HuH-7.5 (cell line): ENCODE data around the gene GPC2.
"Not testable (repeated sequence)": the region's sequence is repeated elsewhere in the genome, so short reads cannot be mapped to it uniquely, and the experiment has no call there.

Experiments used
- DNase-seq: peaks from one replicate; pipeline ENCODE4 v3.0.0; 2011; ENCODE audit warnings: low spot score

Gene GPC2, protein sequence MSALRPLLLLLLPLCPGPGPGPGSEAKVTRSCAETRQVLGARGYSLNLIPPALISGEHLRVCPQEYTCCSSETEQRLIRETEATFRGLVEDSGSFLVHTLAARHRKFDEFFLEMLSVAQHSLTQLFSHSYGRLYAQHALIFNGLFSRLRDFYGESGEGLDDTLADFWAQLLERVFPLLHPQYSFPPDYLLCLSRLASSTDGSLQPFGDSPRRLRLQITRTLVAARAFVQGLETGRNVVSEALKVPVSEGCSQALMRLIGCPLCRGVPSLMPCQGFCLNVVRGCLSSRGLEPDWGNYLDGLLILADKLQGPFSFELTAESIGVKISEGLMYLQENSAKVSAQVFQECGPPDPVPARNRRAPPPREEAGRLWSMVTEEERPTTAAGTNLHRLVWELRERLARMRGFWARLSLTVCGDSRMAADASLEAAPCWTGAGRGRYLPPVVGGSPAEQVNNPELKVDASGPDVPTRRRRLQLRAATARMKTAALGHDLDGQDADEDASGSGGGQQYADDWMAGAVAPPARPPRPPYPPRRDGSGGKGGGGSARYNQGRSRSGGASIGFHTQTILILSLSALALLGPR

GRCh38 chr7:100177045-100178001 lies at the start of gene GPC2, which contains the start of gene STAG3:
Gene GPC2, minus strand, starts transcription at chr7:100177381. Its CDS starts 182 bp downstream, at chr7:100177199.
Gene STAG3, plus strand, starts transcription at chr7:100177918. Its CDS starts 2,639 bp downstream, at chr7:100180557.
- peak; percentile 96 for DNase-seq

DNA sequence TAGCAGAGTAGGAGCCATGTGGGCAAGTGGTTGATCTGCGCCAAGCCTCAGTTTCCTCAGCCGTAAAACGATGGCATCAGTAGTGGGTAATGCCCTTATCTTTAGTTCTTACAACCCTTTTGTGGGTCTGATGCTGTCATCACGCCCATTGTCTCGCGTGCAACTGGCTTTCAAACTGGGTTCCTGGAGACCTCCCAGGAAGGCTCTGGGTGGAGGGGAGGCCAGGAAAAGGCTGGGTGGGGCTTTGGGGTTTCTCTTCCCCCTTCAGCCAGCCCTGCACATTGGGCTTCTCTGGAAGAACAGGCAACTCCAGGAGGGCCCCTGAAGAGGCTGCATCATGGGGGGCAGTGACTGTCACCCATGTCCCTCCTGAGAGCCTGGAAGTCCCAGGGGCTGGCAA lies 47.7 kb upstream of the GPC2 start:
- not testable (repeated sequence) for DNase-seq

- not testable (repeated sequence) for DNase-seq
These were observed 46.3 kb upstream of the GPC2 start for GRCh38 chr7:100223376-100223927.

- no peak for DNase-seq
These were observed 45.4 kb upstream of the GPC2 start for GRCh38 chr7:100222445-100223132.

DNA sequence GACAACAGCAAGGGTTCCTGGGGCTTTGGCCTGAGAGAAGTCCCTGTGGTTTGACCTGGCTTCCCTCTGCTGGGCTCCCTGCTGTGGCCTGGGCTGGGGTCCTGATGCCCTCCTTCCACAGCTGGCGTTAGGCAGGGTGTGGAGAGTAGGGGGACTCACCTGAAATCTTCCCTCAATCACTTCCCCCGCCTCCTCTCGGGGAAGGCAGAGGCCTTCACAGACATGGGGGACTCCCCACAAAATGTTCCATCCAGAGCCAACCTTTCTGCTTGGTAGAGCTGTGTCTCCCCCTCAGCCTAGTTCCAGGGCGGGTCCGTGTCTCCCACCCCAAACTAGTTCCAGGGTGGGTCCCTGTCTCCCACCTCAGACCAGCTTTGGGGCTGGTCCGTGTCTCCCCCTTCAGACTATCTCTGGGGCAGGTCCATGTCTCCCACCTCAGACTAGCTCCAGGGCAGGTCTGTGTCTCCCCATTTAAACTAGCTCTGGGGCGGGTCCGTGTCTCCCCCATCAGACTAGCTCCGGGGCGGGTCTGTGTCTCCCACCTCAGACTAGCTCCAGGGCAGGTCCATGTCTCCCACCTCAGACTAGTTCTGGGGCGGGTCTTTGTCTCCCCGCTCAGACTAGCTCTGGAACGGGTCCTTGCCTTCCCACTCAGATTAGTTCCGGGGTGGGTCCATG lies 44.7 kb upstream of the GPC2 start:
- no peak for DNase-seq

GRCh38 chr7:100221231-100221718 lies 44.1 kb upstream of the GPC2 start:
- no peak for DNase-seq

- no peak for DNase-seq
These were observed 43.5 kb upstream of the GPC2 start for GRCh38 chr7:100220586-100221230.

GRCh38 chr7:100219801-100220585 lies 42.8 kb upstream of the GPC2 start, which contains the start of gene PVRIG:
Gene PVRIG, plus strand, starts transcription at chr7:100219949. Its CDS starts 22 bp downstream, at chr7:100219971.
- not testable (repeated sequence) for DNase-seq

- no peak for DNase-seq
These were observed 42.1 kb upstream of the GPC2 start for GRCh38 chr7:100219271-100219737.

DNA sequence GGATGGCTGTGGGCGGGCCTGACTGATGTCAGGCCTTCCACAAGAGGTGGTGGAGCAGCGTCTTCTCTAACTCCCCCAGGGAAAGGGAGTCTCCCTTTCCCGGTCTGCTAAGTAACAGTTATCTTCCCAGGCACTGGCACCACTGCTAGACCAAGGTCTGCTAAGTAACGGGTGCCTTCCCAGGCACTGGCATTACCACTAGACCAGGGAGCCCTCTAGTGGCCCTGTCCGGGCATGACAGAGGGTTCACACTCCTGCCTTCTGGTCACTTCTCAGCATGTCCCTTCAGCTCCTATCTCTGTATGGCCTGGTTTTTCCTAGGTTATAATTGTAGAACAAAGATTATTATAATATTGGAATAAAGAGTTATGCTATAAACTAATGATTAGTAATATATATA lies 40.8 kb upstream of the GPC2 start:
- not testable (repeated sequence) for DNase-seq

DNA sequence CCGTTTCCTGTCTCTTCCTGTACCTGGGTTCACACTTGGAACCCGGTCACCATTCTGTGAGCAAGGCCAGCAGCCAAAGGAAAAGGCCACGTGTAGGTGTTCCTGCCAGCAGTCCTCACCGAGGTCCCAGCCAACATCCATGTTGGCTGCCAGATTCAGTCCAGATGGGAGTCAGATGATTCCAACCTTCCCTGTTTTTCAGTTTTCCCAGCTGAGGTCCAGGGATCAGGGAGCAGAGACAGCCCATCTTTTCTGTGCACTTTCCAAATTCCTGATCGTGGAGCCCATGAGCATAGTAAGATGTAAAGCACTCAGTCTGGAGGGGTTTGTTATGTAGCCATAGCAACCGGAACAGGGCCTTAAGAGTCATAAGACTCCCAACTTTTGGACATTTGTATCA lies 38.7 kb upstream of the GPC2 start:
- DNase-seq = no peak

DNA sequence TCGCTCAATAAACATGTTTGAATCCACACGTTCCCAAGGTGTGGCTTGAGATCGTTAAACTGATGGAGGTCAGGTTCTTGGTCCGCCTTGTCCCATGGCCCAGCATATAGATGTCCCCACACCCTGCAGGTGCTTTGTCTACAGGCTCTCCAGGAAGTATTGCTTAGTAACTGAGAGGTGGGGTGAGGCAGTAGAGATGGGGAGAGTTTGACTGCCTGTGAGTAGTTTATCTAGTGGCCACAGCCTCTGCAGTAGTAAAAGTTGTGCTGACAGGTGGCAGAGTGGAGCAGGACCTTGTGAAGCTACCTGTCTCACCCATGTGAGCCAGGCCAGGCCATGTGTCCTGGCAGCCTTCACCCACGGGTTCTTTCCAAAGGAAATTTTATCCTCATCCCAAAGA lies 37.2 kb upstream of the GPC2 start:
- not testable (repeated sequence) for DNase-seq

- DNase-seq = no peak
These were observed 36.5 kb upstream of the GPC2 start for GRCh38 chr7:100213672-100214071.

DNA sequence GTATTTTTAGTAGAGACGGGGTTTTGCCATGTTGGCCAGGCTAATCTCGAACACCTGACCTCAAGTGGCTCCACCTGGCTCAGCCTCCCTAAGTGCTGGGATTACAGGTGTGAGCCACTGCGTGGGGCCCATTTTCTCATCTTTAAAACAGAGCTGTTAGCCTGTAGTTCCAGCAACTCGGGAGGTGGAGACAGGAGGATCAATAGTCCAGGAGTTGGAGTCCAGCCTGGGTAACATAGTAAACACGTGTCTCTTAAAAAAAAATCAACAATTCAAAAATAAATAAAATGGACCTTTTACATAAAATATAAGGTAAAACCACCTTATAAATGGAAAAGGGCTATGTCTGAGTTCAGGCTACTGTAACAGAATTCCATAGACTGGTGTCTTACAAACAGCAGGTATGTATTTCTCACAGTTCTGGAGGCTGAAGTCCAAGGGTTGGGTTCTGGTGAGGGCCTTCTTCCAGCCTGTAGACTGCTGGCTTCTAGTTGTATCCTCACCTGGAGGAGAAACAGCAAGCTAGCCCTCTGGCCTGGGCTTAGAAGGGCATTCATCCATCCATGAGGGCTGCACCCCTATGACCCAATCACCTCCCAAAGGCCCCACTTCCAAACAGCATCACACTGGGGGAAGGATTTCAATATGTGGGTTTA lies 35.6 kb upstream of the GPC2 start:
- no peak for DNase-seq

GRCh38 chr7:100211342-100211780 lies 34.2 kb upstream of the GPC2 start:
- DNase-seq = no peak

- DNase-seq = no peak
These were observed 33.6 kb upstream of the GPC2 start for GRCh38 chr7:100210805-100211204.

DNA sequence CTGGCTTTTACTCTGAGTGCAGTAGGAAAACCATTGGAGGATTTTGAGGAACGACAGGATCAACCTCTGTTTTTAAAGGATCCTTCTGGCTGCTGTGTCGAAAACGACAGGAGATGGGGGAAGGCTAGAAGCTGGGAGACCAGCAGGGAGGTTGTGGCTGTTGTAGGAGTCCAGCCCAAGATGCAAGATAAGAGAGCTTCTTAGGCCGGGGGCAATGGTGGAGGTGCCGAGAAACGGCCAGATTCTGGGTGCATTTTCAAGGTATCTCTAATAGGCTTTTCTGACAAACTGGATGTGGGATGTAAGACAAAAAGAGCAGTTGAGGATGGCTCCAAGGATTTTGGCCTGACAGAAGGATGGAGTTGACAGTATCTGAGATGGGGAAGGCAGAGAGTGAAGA lies 32.3 kb upstream of the GPC2 start:
- no peak for DNase-seq

DNA sequence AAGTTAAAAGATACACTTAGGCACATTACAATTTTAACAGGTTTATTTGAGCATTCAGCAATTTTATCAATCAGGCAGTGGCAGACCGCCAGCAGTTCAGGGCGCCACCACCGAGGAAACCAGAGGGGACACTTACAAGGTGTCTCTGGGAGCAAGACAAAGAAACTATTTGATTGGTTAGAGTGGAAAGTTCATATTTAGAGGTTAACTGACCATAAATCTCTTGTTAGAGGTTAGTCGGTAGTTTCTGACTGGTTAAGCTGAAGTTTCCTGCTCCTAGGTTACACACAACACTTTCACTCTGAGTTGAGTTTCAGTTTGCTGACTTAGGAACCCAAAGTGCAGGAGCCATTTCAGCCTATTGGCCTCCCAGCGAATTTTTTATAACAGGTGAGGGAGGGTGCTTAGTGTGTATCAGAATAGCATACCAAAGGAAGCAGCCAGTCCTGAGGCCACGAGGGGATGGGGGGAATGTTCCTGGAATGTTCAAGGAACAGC lies 31.8 kb upstream of the GPC2 start:
- DNase-seq = no peak
